ENCODE measurements around the gene CLTB.

CLTB gene

GRCh38 chr5:176450077-176450476, 33.7 kb upstream of the CLTB start:
- no peak for TF ChIP-seq POLR2A (IDR thresholded peaks at IDR 0.05; ENCODE audit: extremely low read depth, insufficient read length)
- TF ChIP-seq, protein P1, sequence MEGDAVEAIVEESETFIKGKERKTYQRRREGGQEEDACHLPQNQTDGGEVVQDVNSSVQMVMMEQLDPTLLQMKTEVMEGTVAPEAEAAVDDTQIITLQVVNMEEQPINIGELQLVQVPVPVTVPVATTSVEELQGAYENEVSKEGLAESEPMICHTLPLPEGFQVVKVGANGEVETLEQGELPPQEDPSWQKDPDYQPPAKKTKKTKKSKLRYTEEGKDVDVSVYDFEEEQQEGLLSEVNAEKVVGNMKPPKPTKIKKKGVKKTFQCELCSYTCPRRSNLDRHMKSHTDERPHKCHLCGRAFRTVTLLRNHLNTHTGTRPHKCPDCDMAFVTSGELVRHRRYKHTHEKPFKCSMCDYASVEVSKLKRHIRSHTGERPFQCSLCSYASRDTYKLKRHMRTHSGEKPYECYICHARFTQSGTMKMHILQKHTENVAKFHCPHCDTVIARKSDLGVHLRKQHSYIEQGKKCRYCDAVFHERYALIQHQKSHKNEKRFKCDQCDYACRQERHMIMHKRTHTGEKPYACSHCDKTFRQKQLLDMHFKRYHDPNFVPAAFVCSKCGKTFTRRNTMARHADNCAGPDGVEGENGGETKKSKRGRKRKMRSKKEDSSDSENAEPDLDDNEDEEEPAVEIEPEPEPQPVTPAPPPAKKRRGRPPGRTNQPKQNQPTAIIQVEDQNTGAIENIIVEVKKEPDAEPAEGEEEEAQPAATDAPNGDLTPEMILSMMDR (IDR thresholded peaks at IDR 0.05; ENCODE audit: low read depth, low read length) = no peak
- no peak for TF ChIP-seq MYC (IDR thresholded peaks at IDR 0.05; ENCODE audit: low read depth, low read length)
- TF ChIP-seq, protein P2, sequence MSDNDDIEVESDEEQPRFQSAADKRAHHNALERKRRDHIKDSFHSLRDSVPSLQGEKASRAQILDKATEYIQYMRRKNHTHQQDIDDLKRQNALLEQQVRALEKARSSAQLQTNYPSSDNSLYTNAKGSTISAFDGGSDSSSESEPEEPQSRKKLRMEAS (IDR thresholded peaks at IDR 0.05; ENCODE audit: low read depth, low read length) = no peak
- DNase-seq (ENCODE audit: low read depth) = no peak
- peak overlapping the region; percentile 95 for H3K4me3 ChIP-seq (ENCODE audit: low read depth, low read length)

GRCh38 chr5:176447978-176448608, 31.8 kb upstream of the CLTB start, which contains the start of gene FAF2:
FAF2 (plus strand) TSS chr5:176448385; CDS start chr5:176448408, 23 bp downstream.
- DNase-seq (ENCODE audit: low read depth) = peak; percentile 98
- TF ChIP-seq MYC (IDR thresholded peaks at IDR 0.05; ENCODE audit: low read depth, low read length) (0 out of 2 replicates have a peak, but pooled peaks have one; percentile 14), POLR2A (IDR thresholded peaks at IDR 0.05; ENCODE audit: extremely low read depth, insufficient read length) (peak; percentile 67)
- TF ChIP-seq, protein P2 (IDR thresholded peaks at IDR 0.05; ENCODE audit: low read depth, low read length) = 0 out of 2 replicates have a peak, but pooled peaks have one; percentile 0
- TF ChIP-seq, protein P1 (IDR thresholded peaks at IDR 0.05; ENCODE audit: low read depth, low read length) = peak; percentile 81
- H3K4me3 ChIP-seq (ENCODE audit: low read depth, low read length) = peak within 1 kb of the TSS; percentile 95

- peak overlapping the region; percentile 83 for H3K4me3 ChIP-seq (ENCODE audit: low read depth, low read length)
- TF ChIP-seq, protein P2 (IDR thresholded peaks at IDR 0.05; ENCODE audit: low read depth, low read length) = 0 out of 2 replicates have a peak, but pooled peaks have one; percentile 4
- TF ChIP-seq, protein P1 (IDR thresholded peaks at IDR 0.05; ENCODE audit: low read depth, low read length) = no peak
- TF ChIP-seq POLR2A (IDR thresholded peaks at IDR 0.05; ENCODE audit: extremely low read depth, insufficient read length) (no peak), MYC (IDR thresholded peaks at IDR 0.05; ENCODE audit: low read depth, low read length) (peak; percentile 12; the same call in 1 of the 2 replicates)
- no peak for DNase-seq (ENCODE audit: low read depth)
These were observed 31.2 kb upstream of the CLTB start for GRCh38 chr5:176447591-176447977.

- TF ChIP-seq POLR2A (IDR thresholded peaks at IDR 0.05; ENCODE audit: extremely low read depth, insufficient read length) = no peak
- TF ChIP-seq MYC (IDR thresholded peaks at IDR 0.05; ENCODE audit: low read depth, low read length) = no peak
- TF ChIP-seq, protein P1 (IDR thresholded peaks at IDR 0.05; ENCODE audit: low read depth, low read length) = no peak
- TF ChIP-seq, protein P2 (IDR thresholded peaks at IDR 0.05; ENCODE audit: low read depth, low read length) = no peak
- no peak for DNase-seq (ENCODE audit: low read depth)
- peak overlapping the region; percentile 83 for H3K4me3 ChIP-seq (ENCODE audit: low read depth, low read length)
These were observed 30.7 kb upstream of the CLTB start for GRCh38 chr5:176446884-176447590.

GRCh38 chr5:176446028-176446665, 29.8 kb upstream of the CLTB start:
- no peak overlapping the region for H3K4me3 ChIP-seq (ENCODE audit: low read depth, low read length)
- TF ChIP-seq POLR2A (IDR thresholded peaks at IDR 0.05; ENCODE audit: extremely low read depth, insufficient read length) = no peak
- TF ChIP-seq, protein P2 (IDR thresholded peaks at IDR 0.05; ENCODE audit: low read depth, low read length) = no peak
- TF ChIP-seq MYC (IDR thresholded peaks at IDR 0.05; ENCODE audit: low read depth, low read length) = no peak
- TF ChIP-seq, protein P1 (IDR thresholded peaks at IDR 0.05; ENCODE audit: low read depth, low read length) = no peak
- no peak for DNase-seq (ENCODE audit: low read depth)

Data from NB4 (cell line).